GM19023 (cell line): ENCODE results near the gene PRDM16.

Experiments
- ATAC-seq: cut with Tn5 transposase; IDR thresholded peaks from one replicate; pipeline ENCODE4 v1.9.1; 2021; ENCODE audit warnings: mild to moderate bottlenecking, moderate library complexity; ENCODE audit not compliant: unreplicated experiment

Gene PRDM16

DNA sequence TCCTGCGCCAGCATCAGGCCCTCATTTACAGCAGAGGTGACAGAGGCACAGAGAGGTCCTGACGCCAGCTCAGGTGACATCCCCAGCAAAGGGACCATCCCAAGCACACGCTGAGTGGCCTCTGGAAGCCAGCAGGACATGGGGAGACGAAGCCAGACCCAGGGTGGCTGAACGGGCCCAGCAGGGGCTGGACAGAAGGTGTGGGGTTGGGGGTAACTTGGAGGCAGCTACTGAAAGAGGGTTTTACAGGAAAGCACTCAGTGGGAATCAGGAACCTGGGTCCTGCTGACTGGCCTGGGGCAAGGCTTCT, 383.8 kb downstream of the PRDM16 start:
- no peak for ATAC-seq

DNA sequence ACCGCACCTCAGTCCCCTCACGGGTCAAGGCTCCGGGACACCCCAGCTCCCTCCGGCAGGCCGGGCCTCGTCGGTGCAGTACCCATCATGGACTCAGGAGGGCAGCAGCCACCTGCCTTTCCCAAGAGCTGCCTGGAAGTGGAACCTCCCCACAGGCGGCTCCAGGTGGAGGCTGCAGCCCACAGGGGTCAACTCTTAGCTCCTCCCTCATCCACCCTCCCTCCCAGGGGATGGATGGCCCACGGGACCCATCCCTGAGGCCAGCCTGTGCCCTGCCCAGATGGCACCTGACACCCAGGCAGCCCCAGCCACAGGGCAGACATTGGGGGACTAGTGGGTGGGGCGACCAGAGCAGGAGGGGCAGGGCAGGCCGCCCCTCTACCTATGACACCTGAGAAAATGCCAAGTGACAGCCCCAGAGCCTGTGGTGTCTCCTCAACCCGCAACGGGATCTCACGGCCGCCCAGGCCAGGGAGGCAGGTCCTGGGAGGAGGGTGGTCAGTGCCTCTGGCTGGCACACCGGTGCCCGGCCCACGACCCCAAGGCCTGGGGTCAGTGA, 384.3 kb downstream of the PRDM16 start:
- no peak for ATAC-seq

DNA sequence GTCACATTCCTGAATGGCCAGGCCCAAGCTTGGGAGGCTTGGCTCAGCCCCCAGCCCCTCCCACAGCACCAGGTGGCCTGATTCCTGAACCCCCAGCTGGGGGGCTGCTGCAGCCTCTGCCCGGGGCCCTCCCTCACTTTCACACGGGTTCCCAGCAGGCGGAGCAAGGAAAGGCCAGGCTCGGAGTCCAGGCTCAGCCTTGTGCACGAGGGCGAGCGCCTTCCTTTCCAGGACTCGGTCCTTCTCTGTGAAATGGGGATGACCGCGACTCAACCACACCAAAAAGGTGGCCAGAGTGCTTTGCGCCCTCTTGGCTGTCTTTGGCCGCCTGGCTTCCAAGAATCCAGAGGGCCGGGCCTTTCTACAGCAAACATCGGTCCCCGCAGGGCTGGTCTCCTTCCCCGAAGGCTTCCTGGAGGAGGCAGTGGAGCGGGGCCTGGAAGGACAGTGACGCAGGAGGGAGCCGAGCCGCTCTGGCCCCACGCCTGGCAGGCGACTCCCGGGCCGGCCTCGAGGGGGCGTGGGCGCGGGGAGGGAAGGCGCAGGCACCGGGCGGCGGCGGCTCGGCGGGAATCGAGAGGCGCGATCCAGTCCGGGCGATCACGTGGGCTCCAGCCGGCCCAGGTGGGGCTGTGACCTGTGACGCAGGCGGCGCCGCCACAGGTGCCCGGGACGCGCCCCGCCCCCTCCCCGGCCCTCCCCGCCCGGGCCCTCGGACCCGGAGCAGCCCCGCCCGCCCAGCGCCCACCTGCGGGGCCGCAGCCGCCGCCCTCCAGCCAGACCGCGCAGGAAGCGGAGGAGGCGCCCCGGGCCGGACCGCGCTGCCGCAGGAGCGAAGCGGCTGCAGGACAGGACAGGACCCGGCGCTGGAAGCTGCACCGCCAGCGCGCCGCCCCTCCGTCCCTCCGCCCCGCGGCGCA, 385.1 kb downstream of the PRDM16 start, which contains the start of gene ARHGEF16:
TSS of gene ARHGEF16 (plus strand) at position 775 of the 920 bp plus-strand sequence. CDS start 8,420 bp downstream, outside the sequence.
- ATAC-seq = no peak

DNA sequence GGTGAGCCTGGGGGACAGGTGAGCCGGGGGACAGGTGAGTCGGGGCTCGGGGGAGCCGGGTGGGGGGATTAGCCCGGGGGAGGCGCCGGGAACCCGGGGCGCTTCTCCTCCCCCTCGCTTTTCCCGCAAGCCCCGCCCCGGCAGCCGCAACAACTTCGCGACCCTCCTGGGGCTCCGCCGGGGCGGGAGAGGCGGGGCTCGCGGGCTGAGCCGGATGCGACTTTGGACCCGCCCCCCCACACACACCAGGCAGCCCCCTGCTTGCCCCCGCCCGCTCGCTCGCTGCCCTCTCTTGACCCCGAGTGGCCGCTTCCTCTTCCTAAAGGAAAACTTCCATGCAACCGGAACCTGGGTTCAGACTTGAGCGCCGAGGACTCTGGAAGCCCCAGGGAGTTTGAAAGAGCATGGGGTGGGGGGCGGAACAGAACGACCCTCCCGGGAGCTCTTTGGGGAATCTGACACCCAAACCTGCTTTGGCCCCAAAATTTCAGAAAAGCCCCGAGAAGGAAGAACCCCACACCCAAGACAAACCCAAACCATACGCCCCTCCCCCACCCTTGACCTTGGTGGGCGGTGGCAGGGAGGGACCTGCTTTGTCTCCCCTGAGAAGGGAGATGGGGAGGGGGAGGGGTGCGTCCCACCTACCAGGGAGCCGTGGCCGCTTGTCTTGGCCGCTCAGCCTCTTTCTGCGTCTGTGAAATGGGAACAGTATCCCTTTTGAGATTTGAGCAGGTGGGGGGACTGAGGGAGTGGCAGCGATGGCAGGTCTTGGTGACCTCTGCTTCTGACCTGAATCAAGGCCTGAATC, 386.0 kb downstream of the PRDM16 start:
- ATAC-seq = no peak

DNA sequence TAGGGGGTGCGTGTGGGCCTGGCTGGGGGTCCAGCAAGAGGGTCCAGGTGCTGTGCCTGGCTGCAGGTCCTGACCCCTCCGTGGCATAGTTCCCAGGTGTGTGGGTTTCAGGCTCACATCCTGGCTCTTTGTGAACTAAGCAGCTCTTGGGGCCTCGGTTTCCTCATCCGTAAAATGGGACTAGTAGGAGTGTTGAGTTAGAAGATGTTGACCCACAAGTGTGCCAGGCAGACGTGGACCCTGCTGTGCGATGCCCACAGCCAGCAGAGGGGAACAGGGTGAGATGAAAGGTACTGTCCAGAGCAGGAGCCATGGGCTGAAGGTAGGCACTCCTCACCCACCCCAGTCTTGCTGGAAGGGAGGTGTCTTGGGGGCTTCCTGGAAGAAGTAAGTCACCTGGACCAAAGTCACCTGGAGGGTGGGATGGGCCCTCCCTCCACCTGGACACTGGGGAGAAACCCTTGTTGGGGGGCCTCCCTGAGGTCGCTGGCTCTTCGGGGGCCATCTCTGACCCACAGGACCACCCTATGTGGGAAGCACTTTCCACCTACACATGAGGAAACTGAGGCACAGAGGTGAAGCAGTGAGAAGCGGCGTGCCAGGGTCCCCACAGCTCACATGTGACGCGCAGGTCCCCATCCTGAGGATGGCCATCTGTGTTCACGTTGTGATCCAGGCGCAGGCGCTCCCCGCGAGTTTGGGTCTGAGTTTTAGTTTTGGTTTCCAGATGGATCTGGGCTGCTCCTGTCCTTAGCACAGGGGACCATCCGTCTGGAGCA, 386.9 kb downstream of the PRDM16 start:
- ATAC-seq = no peak

DNA sequence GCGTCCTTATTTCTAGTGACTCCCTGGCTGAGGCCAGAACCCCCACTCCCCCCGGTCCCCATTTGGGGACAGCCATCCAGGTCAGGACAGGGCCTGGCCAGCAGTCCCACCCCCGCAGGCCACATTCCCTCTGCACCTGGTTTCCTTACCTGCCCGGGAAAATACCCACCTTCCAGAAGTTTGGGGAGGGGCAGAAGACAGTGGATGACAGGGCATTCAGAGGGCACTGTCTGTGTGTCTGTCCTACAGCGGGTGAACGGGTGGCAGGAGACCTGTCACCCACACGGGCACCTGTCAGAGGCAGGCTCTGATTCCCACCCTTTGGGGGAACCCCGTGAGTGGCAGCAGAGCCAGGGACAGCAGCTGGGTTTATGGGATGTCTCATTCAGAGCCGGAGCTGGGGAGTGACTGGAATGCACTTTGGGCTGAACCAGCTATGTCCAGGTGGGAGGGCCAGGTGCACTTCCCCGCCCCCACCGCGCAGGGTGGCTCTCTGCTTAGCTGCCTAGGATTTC, 387.5 kb downstream of the PRDM16 start:
- ATAC-seq = no peak

DNA sequence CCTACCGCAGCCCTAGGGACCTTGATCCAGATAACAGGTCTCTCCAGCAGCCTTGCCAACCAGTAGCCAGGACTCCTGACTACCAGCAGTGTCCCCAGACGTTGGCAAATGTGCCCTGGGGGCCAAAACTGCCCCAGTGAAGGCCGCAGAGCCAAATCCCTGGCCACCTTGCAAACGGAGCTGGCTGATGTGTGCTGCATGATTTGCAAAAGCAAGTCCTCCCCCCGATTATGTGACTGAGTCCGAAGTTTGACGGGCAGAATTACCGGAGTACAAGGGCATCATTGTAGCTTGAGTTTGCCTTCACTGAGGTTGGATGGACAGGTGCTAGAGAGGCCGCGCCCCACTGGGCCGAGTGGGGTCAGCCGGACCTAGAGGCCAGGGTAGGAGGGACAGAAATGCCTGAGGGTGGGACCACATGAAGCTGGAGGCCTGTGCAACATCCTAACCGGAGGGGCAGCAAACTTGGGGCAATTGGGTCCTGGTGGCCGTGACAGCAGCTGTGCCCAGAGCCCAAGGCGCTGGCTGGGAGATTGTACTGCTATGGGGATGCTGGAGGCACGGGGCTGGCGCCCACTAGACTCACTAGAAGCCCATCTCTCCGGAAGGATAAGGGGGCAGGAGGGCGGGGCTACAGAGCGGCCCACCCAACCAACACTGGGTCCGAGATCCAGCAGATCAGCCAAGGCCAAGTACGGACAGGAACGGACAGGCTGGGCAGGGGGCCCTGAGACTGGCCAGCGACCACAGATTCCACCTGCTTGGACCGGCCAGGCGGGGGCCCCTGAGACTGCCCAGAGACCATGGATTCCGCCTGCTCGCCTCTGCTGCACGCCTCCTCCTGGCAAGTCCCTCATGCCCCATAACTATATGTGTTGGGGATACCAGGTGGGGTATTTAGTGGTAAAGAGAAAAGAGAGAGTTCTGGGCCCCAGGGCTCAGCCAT, 388.2 kb downstream of the PRDM16 start:
- no peak for ATAC-seq

DNA sequence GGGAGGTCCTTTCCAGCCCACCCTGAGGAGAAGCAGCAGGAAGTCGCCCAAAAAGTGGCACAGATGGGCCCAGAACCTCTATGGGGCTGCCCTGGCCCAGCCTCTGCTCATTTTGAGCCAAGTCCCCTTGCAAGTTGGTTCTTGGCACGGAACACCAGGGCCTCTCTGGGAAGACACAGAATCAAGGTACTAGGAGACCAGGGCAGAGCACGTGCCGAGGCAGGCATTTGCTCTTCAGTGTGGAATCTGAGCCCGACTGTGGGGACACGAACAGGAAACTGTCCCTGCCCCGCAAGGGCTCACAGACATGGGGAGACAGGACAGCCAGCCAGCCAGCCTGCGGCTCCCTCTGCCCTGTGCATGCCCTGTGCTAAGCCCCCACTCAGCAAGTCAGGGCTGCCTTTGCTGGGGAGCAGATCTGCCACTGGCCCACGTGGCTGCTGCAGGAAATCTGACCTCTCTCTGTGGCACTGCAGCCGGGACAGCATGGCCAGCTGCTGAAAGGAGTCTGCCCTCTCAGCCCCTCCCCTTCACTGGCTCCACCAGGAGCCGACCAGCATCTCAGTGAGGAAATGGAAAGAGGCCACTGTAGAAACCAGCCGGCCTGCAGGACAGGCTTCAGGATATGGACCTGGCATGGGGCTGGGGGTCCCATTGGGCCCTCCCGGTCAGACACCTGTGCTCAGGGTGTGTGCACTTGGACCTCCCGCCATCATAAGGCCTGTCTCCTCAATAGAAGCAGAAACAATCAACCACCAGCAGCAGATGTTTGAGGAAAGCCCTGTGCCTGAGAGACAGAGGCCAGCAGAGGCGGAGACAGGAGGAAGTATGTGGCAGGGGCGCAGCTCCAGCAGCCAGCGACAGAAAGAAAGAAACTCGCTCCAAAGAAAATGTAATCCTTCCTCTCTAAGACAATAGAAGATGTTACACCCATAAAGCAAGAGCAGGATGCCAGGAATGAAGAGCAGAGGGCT, 389.2 kb downstream of the PRDM16 start:
- no peak for ATAC-seq

DNA sequence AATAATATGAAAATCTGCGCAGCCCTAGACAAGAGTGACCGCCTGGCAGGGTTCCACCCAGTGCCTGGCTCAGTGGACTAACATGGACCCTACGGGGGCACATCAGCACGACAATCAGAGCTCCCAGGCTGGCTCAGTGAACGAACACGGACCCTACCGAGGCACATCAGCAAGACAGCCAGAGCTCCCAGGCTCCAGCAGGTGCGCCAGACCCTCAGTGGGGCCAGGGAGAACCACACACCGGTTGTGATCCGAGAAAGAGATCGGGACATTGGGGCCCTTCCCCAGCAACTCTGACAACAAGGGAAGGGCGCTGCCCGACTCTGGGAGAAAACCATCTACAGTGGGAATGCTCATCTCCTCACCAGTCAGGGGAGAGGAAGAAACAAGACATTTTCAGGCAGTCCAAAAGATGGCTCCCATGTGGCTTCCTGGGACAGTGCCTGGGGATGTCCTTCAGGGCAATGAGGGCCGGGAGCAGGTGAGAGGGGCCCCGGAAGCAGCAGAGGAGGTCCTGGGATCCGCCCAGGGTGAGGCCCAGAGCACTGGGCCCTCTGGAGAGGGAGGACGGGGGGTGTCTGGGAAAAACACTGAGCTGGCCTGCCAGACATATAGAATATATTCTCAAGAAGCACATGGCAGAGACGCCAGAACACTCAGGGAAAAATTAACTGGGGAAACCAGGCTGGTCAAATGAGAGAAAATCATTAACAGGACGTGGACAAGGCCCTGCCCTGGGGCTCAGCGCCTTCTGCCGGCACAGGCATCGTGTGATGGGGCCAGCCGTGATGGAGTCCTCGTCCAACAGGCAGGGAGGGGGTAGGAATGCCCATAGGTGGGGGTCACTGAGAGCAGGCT, 390.3 kb downstream of the PRDM16 start:
- ATAC-seq = no peak

DNA sequence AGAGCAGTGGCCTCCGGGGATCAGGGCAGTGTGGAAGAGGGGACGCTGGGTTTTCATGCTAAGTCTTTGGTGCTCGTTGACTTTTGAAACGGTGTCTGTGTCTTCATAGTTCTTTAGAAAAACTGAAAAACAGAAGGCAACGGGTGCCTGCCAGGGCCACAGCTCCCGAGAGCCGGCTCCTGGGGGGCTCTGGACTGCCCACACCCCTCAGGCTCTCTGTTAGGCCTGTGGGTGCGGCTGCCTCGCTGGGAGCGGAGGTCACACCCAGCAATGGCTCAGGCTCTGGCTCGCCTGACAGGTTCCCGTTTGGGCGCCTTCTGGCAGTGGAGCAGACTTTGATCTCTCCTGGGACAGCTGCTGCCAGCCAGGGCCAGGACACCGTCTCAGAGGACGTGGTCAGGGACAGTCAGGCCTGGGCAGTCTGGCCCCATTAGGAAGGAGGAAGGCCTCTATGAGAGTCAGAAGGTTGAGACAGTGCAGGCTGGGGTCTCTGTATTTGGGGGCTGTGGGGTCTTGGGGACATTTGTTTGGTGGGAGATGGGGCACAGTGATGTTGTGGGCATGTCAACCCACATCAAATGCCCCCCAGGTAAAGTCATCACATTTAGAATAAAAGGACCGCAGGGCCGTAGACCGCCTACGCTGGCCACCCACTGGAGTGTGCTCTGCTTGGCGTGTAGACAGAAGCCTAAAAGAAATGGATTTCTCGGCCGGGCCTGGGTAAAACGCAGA, 391.1 kb downstream of the PRDM16 start:
- no peak for ATAC-seq

DNA sequence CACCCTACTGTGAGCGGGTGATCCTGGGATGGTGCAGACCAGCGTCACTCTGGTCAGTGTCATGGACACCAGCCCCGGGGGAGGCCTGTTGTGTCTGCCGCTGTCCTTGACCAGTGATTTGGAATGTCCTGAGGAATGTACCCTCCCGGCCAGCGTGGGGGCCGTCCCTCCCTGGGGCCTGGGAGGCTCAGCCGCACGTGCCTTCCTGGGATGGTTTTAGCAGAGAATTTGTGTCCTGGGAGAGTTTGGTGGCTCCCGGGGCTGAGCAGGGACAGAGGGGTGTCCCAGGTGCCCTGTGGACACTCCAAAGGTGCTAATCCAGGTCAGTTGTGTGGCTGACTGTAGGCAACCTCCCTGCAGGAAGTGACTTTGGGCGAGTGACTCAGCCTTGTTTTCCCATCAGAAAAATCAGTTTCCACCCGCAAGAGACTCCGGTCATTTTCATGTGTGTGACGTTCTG, 391.7 kb downstream of the PRDM16 start:
- ATAC-seq = no peak

DNA sequence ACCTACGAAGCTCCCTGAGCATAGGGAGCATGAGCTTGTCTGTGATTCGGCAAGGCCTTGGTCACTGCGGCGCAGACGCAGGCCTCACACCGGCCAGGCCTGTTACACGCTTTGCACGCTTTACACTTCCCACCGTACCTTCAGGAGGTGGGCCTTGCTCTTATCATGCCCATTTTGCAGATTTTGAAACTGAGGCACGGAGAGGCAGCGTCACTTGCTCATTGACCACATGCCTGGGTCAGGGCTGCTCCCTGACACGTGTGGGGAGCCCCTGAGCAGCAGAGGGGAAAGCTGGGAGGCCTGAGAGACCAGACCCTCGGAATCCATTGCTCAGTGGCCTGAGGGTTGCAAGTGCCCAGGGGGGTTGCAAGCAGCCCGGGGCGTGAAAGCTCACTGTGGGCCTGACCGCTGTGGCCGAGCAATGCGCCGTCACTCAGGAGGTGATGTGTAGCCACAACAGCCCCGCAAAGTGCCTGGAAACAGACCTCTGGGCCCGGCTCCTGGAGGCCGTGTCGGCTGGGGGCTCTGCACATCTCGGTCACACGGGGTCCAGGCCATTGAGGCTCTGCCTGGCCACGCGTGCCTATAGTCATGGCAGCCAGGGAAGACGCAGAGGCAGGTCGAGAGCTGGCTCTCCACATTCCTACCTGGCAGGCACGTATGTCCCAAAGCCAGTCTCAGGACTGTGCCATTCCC, 392.4 kb downstream of the PRDM16 start:
- ATAC-seq = no peak

DNA sequence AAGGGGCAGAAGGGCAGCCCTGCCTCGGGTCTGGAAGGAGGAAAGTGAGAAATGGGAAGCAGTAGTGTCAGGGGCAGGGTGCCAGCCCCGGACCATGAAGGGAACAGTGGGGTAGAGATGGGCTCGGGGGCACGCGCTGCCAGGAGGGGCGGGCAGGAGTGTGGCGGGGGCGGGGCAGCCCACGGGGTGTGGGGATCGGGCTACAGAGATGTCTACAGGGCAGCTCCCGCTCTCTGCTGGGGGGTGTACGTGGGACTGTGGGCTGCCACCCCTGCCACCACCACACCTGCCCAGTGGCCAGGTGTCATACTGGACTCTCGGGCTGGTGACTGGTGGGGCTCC, 392.9 kb downstream of the PRDM16 start:
- no peak for ATAC-seq

DNA sequence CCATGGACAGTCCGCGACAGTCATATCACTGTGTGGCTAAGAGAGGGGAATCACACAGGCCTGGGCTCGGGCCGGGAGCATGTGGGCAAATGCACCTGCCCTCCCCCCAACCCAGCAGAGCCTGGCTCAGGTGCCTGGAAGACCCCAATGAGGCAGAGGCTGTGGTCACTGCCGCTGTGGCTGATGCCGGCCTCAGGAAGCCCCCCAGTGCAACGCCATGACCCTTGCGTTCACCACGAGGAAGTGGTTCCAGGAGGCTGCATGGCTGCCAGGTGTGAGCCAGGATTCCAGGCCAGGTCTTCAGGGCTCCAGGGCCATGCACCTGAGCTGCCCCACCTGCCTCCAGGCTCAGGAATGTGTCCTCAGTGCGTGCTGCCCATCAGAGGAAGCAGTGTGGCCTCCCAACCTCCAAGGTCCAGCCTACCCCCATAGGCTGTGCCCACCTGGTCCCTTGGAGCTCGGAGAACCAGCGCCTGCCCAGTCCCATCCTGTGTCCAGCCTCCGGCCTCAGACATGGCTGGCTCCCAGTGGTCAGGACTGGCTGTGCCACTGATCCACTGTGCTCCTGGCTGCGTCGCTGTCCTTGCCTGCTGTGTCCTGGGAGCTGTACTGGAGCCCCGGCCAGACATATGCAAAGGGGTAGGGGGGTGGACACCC, 393.5 kb downstream of the PRDM16 start:
- ATAC-seq = no peak

DNA sequence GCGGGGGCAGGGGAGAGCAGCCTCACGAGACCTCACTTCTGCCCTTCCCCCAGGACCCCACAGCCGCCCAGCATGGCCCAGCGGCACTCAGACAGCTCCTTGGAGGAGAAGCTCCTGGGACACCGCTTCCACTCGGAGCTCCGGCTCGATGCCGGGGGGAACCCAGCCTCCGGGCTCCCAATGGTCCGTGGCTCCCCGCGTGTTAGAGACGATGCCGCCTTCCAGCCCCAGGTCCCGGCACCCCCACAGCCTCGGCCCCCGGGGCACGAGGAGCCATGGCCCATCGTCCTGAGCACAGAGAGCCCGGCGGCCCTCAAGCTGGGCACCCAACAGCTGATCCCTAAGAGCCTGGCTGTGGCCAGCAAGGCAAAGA, 394.0 kb downstream of the PRDM16 start:
- no peak for ATAC-seq

DNA sequence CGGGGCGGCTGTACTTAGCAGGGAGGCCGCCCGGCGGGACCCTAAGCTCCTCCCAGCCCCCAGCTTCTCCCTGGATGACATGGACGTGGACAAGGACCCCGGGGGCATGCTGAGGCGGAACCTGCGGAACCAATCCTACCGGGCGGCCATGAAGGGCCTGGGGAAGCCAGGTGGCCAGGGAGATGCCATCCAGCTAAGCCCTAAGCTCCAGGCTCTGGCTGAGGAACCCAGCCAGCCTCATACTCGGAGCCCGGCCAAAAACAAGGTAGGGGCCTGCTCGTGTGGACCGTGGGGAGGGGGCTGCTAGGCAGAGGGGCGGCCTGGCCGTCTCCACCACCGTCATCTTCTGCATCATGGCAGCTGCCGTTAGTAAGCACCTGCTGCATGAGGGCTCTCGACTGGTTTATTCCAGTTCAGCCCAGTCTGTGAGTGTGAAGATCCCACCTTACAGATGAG, 394.4 kb downstream of the PRDM16 start:
- ATAC-seq = no peak
